ENCODE measurements around the gene SYT12. TPM values are rescaled to one million over a fixed set of nuclear protein-coding genes. Genes with fewer than 3 reads are reported as not detected.

SYT12 gene
- total RNA-seq, 1 donor from 2014 or later, result not detected

DNA sequence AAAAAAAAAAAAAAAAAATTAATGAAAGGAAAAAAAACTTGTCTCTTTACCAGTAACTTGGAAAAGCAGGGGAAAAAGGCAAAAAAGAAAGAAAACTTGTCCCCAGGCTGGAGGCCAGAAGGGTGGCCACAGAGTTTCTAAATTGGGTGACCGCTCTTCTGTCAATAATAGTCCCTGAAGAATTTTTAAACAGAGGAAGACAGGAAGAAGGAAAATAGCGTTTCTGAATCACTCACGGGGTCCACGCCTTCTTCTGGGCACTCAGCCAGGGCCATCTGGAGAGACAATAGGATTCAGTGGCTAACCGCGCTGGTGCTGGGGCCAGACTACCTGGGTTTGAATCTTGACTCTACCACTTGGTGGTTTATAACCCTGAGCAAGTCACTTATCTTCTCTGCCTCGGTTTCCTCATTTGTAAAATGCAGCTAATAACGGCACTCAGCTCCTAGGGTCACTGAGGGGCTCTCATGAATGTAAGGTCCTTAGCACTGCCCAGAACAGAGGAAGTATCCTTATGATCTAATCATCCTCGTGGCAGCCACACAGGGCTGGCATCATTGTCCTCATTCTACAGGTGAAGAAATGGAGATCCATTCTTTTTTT is 40.9 kb upstream of the SYT12 start:
- TF ChIP-seq, protein P1, sequence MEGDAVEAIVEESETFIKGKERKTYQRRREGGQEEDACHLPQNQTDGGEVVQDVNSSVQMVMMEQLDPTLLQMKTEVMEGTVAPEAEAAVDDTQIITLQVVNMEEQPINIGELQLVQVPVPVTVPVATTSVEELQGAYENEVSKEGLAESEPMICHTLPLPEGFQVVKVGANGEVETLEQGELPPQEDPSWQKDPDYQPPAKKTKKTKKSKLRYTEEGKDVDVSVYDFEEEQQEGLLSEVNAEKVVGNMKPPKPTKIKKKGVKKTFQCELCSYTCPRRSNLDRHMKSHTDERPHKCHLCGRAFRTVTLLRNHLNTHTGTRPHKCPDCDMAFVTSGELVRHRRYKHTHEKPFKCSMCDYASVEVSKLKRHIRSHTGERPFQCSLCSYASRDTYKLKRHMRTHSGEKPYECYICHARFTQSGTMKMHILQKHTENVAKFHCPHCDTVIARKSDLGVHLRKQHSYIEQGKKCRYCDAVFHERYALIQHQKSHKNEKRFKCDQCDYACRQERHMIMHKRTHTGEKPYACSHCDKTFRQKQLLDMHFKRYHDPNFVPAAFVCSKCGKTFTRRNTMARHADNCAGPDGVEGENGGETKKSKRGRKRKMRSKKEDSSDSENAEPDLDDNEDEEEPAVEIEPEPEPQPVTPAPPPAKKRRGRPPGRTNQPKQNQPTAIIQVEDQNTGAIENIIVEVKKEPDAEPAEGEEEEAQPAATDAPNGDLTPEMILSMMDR (IDR thresholded peaks at IDR 0.05), result no peak
- DNase-seq (peak; percentile 85), ATAC-seq (peak; percentile 45 to 50)
- no peak overlapping the region for H3K27ac ChIP-seq
- H3K4me3 ChIP-seq, result no peak overlapping the region
- intact Hi-C loops (cut with DNase I), result no loop called here
- H3K36me3 ChIP-seq, result no peaks in the 10 kb centered on the region
- H3K27me3 ChIP-seq (ENCODE audit: low read depth), result no peaks in the 10 kb centered on the region
- H3K4me1 ChIP-seq, result peaks cover 11% of the 10 kb centered on the region
- H3K9me3 ChIP-seq, result peaks cover 12% of the 10 kb centered on the region

DNA sequence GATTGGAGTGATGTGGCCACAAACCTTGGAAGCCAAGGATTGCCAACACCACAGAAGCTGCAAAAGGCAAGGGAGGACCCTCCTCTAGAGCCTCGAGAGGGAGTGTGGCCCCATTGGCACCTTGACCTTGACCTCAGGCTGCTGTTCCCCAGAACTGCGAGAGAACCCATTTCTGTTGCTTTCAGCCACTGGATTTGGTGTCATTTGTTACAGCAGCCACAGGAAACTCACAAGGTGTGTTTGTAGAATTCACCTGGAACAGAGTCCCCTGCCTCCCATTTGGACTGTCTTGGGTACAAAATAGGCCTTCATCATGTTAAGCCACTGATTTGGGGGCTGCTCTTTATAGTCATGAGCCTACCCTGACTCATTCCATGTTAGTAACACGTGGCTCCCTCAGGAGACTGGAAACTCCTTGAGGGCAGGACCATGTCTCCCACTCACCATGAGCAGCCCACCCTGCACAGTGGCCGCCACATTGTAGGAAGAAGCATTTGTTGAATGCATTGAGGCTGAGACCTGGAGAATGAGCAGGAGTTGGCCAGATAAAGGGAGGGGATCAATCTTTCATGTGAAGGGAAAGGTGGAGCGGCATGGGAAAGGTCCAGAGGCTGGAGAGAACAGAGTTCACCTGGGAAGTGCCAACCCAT is 39.5 kb upstream of the SYT12 start:
- no peak for DNase-seq
- Histone ChIP-seq H3K27ac (no peak overlapping the region), H3K27me3 (ENCODE audit: low read depth) (no peaks in the 10 kb centered on the region), H3K4me3 (no peak overlapping the region), H3K36me3 (no peaks in the 10 kb centered on the region), H3K9me3 (peaks cover 12% of the 10 kb centered on the region), H3K4me1 (peaks cover 11% of the 10 kb centered on the region)
- TF ChIP-seq, protein P1 (IDR thresholded peaks at IDR 0.05), result no peak
- ATAC-seq, result no peak
- intact Hi-C loops (cut with DNase I), result no loop called here

DNA sequence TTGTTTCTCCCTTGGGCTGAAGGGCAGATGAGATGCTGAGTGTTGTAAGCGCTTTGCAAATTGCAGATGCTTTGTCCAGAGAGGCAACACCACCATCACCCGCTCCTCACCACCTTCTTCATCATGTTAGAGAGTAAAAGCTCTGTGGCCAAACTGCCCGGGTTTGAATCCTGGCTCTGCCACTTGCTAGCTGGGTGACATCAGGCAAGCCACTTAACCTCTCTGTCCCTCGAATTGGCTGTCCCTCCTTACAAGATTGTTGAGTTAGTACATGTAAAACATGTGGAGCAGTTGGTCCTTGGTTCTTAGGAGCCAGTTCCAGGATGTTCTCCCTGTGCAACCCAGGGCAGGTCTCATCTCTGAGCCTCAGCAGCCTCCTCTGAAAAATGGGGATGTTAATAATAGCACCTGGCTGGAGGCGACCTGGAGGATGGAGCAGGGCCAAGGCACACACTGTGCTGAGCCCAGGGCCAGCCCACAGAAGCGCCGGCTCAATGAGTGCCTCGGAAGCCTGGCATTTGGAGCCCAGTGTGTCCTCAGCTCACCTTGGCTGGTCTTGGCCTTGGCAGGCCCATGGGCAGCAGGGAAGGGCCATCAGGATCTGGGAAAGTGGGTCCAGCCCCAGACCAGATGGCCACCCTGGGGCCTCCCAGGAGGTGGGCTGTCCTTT is 37.3 kb upstream of the SYT12 start:
- Histone ChIP-seq H3K36me3 (no peaks in the 10 kb centered on the region), H3K27ac (no peak overlapping the region), H3K4me1 (peaks cover 11% of the 10 kb centered on the region), H3K27me3 (ENCODE audit: low read depth) (no peaks in the 10 kb centered on the region), H3K4me3 (no peak overlapping the region), H3K9me3 (no peaks in the 10 kb centered on the region)
- intact Hi-C loops (cut with DNase I), result no loop called here
- ATAC-seq (peak; percentile 18 to 45), DNase-seq (no peak)
- TF ChIP-seq, protein P1 (IDR thresholded peaks at IDR 0.05), result no peak

DNA sequence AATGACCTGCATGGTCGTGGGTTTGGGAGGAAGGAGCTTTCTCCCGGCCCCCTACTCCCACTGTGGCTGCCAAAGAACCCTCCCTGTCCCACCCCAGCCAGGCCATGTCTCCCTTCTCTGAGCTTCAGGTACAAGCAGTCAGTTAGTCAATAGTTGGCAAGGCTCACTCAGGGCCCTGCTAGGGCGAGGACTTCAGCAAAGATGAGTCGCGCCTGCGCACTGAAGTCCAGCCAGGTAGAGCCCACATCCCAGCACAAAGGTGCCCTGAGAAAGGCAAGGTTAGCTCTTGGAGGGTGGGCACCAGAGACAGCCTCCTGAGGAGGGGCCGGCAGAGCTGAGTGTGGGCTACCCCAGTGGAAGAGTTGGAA is 36.8 kb upstream of the SYT12 start:
- Histone ChIP-seq H3K4me1 (peaks cover 11% of the 10 kb centered on the region), H3K27ac (no peak overlapping the region), H3K27me3 (ENCODE audit: low read depth) (no peaks in the 10 kb centered on the region), H3K4me3 (no peak overlapping the region), H3K36me3 (no peaks in the 10 kb centered on the region), H3K9me3 (no peaks in the 10 kb centered on the region)
- intact Hi-C loops (cut with DNase I), result no loop called here
- TF ChIP-seq, protein P1 (IDR thresholded peaks at IDR 0.05), result no peak
- ATAC-seq (no peak), DNase-seq (no peak)

DNA sequence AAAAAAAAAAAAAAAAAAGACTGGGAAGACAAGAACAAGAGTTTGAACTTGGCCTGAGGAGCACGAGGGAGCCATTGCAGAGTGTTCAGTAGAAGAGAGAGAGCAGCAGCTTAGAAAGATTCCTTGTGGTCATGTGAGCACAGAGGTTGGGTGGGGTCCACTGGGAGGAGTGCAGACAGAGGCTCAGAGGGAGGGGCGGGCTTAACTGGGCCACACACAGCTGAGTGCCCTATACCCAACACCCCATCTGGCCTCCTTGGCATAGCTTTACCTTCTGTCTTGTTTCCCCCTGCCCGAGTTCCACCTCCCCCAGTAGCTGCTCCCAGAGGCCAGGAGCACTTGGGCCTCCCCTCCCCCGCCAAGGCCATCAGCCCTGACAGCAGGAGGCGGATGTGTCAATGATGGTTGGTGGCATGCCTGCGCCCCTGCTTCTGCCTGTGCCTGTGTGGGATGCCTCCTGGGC is 35.7 kb upstream of the SYT12 start:
- ATAC-seq, result peak in 1 of 2 donors; percentile 8

More for the DNA sequence above, 35.7 kb upstream of the SYT12 start:
- intact Hi-C loops (cut with DNase I), result no loop called here
- TF ChIP-seq, protein P1 (IDR thresholded peaks at IDR 0.05), result no peak
- H3K4me1 ChIP-seq, result peaks cover under 1% of the 10 kb centered on the region
- no peaks in the 10 kb centered on the region for H3K36me3 ChIP-seq
- H3K4me3 ChIP-seq, result no peak overlapping the region
- H3K27me3 ChIP-seq (ENCODE audit: low read depth), result no peaks in the 10 kb centered on the region
- no peaks in the 10 kb centered on the region for H3K9me3 ChIP-seq
- H3K27ac ChIP-seq, result no peak overlapping the region
- no peak for DNase-seq
